K562 (cell line): Measurements from ENCODE around the gene CUL5. TPM values are rescaled to one million over a fixed set of nuclear protein-coding genes. Genes with fewer than 3 reads are reported as not detected.

Source experiments
- ATF1 ChIP-seq, 2 experiments: fragments of 450-650 bp in 1 of 2; IDR thresholded peaks; 2 replicates each; pipeline ENCODE4 v1.6.1; 2016; ENCODE audit warnings: missing compliant biosample characterization in 1 of 2, missing genetic modification characterization in 1 of 2
- FOXK1 ChIP-seq: sonication (generic); formaldehyde crosslinking; IDR thresholded peaks from 2 replicates; pipeline ENCODE4 v1.8.0; 2022; ENCODE audit warnings: missing genetic modification reagents, mild to moderate bottlenecking, borderline replicate concordance
- HNRNPL ChIP-seq: fragments of 200-400 bp; formaldehyde crosslinking; IDR thresholded peaks from 2 replicates; pipeline ENCODE4 v1.6.1; 2017; ENCODE audit warnings: low read depth, mild to moderate bottlenecking, low read length
- NELFE ChIP-seq: IDR thresholded peaks from 2 replicates; pipeline ENCODE4 v1.6.1; 2011; ENCODE audit warnings: mild to moderate bottlenecking; ENCODE audit not compliant: insufficient read depth, insufficient read length
- POLR2AphosphoS2 ChIP-seq: IDR thresholded peaks from 2 replicates; pipeline ENCODE4 v1.6.1; 2012; ENCODE audit warnings: low read length, improper control_type of control experiment
- STAT5A ChIP-seq: IDR thresholded peaks from 2 replicates; pipeline ENCODE4 v1.6.1; 2012; ENCODE audit warnings: low read length, inconsistent platforms, borderline replicate concordance
- XRCC3 ChIP-seq: fragments of 450-650 bp; IDR thresholded peaks from 2 replicates; pipeline ENCODE4 v1.6.1; 2017; ENCODE audit warnings: mild to moderate bottlenecking, moderate library complexity
- XRCC5 ChIP-seq: fragments of 200-400 bp; formaldehyde crosslinking; IDR thresholded peaks from 2 replicates; pipeline ENCODE4 v1.6.1; 2017; ENCODE audit warnings: low read depth, mild to moderate bottlenecking, low read length
- ZNF507 ChIP-seq: conservative IDR thresholded peaks from 2 replicates; pipeline ENCODE4 v1.6.1; 2017; ENCODE audit warnings: missing genetic modification characterization, missing compliant biosample characterization
- ZSCAN29 ChIP-seq: fragments of 450-650 bp; IDR thresholded peaks from 2 replicates; pipeline ENCODE4 v1.6.1; 2017
- polyA plus RNA-seq, 8 experiments: library from polyadenylated mRNA; depleted of rRNA in 4 of 8; stranded (reverse) in 5 of 8; unstranded in 3 of 8; fragments of >200 nt; fragmentation: Nextera tagmentation in 2 of 8; fragmentation: Illumina TruSeq in 1 of 8; extraction: Ambion mirVana in 2 of 8; extraction: Trizol in 1 of 8; gene quantifications; 2 replicates each; pipeline versions ENCODE4 v1.2.1 to v1.2.3, GENCODE V29; 2011 to 2014; ENCODE audit warnings: inconsistent platforms in 1 of 8, missing spikeins in 1 of 8
- total RNA-seq, 7 experiments: library from RNA; depleted of rRNA in 6 of 7; stranded (reverse); fragments of >200 nt in 6 of 7; fragmentation: Illumina TruSeq in 2 of 7; extraction: Trizol in 2 of 7; gene quantifications; 2 replicates each; pipeline versions ENCODE4 v1.2.1 to v1.2.3, GENCODE V29; 2011 to 2021; ENCODE audit warnings: low replicate concordance in 1 of 7
- TF ChIP-seq, protein P1 (sequence below): sonication (generic); formaldehyde crosslinking; IDR thresholded peaks from 2 replicates; pipeline ENCODE4 v1.8.0; 2022; ENCODE audit warnings: mild to moderate bottlenecking, missing genetic modification reagents
- TF ChIP-seq, protein P2 (sequence below): sonication (generic); formaldehyde crosslinking; IDR thresholded peaks from 2 replicates; pipeline ENCODE4 v1.8.1; 2023; ENCODE audit warnings: missing genetic modification reagents, mild to moderate bottlenecking, borderline replicate concordance
- TF ChIP-seq, protein P3 (sequence below): sonication (generic); formaldehyde crosslinking; IDR thresholded peaks from 2 replicates; pipeline ENCODE4 v1.8.0; 2022; ENCODE audit warnings: mild to moderate bottlenecking, low read depth, missing genetic modification reagents
- TF ChIP-seq, protein P4 (sequence below), 2 experiments: IDR thresholded peaks; 2 replicates each; pipeline ENCODE4 v1.6.1; 2011; ENCODE audit warnings: borderline replicate concordance in 1 of 2, control low read depth in 1 of 2, low read depth in 1 of 2, low read length in 1 of 2, mild to moderate bottlenecking in 1 of 2, mixed read lengths in 1 of 2, moderate library complexity in 1 of 2; ENCODE audit not compliant: insufficient read depth in 1 of 2, insufficient read length in 1 of 2, poor library complexity in 1 of 2, severe bottlenecking in 1 of 2; ENCODE audit errors: extremely low read depth in 1 of 2

CUL5 gene
- total and polyA plus RNA-seq, 9 of the 15 experiments (the other 6 are each of a cell fraction or from before 2014, with no cell fraction given): 14.3 to 45.9 (median 23.0) TPM

DNA sequence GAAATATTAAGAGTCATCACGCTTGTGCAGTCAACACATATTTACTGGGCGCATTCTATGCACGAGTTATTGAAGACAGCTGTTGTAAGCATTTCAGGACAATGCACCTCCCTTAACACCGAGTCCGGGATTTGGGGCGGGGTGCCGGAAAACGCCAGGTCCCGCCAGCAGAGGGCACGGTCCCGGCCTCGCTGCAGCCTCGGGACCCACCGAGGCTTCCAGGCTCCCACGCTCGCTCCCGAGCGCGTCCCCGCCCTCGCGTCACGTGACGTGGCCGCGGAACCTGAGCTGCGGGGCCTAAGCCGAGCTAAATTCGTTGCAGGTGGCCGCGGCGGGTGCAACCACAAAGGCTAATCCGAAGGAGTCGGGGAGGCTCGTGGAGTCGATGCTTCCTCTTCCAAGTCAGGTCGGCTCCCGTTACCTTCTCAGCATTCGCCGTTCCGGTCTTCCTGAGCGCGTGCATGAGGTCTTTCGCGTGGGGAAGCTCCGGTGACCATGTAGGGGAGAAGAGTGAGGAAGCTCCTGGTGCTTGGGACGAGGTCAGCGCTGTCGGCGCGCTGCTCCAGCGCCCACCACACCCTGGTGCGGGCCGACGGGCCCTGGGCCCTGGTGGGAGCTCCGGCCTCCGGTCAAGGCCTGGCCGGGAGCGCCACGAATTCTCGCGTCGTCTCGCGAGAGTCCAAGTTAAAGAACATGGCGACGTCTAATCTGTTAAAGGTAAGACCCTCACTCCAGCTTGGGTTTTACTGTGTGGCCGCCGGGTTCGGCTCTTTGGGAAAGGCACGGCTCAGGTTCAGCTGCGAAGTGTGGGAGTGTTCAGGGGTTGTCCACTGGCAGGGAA, at the start of gene CUL5 (continued):
- TF ChIP-seq, protein P1, sequence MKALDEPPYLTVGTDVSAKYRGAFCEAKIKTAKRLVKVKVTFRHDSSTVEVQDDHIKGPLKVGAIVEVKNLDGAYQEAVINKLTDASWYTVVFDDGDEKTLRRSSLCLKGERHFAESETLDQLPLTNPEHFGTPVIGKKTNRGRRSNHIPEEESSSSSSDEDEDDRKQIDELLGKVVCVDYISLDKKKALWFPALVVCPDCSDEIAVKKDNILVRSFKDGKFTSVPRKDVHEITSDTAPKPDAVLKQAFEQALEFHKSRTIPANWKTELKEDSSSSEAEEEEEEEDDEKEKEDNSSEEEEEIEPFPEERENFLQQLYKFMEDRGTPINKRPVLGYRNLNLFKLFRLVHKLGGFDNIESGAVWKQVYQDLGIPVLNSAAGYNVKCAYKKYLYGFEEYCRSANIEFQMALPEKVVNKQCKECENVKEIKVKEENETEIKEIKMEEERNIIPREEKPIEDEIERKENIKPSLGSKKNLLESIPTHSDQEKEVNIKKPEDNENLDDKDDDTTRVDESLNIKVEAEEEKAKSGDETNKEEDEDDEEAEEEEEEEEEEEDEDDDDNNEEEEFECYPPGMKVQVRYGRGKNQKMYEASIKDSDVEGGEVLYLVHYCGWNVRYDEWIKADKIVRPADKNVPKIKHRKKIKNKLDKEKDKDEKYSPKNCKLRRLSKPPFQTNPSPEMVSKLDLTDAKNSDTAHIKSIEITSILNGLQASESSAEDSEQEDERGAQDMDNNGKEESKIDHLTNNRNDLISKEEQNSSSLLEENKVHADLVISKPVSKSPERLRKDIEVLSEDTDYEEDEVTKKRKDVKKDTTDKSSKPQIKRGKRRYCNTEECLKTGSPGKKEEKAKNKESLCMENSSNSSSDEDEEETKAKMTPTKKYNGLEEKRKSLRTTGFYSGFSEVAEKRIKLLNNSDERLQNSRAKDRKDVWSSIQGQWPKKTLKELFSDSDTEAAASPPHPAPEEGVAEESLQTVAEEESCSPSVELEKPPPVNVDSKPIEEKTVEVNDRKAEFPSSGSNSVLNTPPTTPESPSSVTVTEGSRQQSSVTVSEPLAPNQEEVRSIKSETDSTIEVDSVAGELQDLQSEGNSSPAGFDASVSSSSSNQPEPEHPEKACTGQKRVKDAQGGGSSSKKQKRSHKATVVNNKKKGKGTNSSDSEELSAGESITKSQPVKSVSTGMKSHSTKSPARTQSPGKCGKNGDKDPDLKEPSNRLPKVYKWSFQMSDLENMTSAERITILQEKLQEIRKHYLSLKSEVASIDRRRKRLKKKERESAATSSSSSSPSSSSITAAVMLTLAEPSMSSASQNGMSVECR (CRISPR knock-in tag): peak; percentile 95
- TF ChIP-seq POLR2AphosphoS2: no peak
- no peak for TF ChIP-seq STAT5A
- TF ChIP-seq FOXK1 (CRISPR knock-in tag): peak; percentile 94
- TF ChIP-seq XRCC3: no peak
- no peak for TF ChIP-seq HNRNPL
- 0 out of 2 replicates have a peak, but pooled peaks have one; percentile 36 for TF ChIP-seq ATF1 (CRISPR knock-in tag; IDR thresholded peaks at IDR 0.05)
- peak; percentile 90 for TF ChIP-seq ATF1 (tag; IDR thresholded peaks at IDR 0.05)
- TF ChIP-seq ZNF507: no peak
- TF ChIP-seq, protein P2, sequence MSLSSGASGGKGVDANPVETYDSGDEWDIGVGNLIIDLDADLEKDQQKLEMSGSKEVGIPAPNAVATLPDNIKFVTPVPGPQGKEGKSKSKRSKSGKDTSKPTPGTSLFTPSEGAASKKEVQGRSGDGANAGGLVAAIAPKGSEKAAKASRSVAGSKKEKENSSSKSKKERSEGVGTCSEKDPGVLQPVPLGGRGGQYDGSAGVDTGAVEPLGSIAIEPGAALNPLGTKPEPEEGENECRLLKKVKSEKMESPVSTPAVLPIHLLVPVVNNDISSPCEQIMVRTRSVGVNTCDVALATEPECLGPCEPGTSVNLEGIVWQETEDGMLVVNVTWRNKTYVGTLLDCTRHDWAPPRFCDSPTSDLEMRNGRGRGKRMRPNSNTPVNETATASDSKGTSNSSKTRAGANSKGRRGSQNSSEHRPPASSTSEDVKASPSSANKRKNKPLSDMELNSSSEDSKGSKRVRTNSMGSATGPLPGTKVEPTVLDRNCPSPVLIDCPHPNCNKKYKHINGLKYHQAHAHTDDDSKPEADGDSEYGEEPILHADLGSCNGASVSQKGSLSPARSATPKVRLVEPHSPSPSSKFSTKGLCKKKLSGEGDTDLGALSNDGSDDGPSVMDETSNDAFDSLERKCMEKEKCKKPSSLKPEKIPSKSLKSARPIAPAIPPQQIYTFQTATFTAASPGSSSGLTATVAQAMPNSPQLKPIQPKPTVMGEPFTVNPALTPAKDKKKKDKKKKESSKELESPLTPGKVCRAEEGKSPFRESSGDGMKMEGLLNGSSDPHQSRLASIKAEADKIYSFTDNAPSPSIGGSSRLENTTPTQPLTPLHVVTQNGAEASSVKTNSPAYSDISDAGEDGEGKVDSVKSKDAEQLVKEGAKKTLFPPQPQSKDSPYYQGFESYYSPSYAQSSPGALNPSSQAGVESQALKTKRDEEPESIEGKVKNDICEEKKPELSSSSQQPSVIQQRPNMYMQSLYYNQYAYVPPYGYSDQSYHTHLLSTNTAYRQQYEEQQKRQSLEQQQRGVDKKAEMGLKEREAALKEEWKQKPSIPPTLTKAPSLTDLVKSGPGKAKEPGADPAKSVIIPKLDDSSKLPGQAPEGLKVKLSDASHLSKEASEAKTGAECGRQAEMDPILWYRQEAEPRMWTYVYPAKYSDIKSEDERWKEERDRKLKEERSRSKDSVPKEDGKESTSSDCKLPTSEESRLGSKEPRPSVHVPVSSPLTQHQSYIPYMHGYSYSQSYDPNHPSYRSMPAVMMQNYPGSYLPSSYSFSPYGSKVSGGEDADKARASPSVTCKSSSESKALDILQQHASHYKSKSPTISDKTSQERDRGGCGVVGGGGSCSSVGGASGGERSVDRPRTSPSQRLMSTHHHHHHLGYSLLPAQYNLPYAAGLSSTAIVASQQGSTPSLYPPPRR (CRISPR knock-in tag): 0 out of 2 replicates have a peak, but pooled peaks have one; percentile 21
- TF ChIP-seq, protein P3, sequence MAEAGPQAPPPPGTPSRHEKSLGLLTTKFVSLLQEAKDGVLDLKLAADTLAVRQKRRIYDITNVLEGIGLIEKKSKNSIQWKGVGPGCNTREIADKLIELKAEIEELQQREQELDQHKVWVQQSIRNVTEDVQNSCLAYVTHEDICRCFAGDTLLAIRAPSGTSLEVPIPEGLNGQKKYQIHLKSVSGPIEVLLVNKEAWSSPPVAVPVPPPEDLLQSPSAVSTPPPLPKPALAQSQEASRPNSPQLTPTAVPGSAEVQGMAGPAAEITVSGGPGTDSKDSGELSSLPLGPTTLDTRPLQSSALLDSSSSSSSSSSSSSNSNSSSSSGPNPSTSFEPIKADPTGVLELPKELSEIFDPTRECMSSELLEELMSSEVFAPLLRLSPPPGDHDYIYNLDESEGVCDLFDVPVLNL (CRISPR knock-in tag): peak; percentile 29; the same call in 1 of the 2 replicates
- TF ChIP-seq, protein P4, sequence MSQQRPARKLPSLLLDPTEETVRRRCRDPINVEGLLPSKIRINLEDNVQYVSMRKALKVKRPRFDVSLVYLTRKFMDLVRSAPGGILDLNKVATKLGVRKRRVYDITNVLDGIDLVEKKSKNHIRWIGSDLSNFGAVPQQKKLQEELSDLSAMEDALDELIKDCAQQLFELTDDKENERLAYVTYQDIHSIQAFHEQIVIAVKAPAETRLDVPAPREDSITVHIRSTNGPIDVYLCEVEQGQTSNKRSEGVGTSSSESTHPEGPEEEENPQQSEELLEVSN (IDR thresholded peaks at IDR 0.05; ENCODE audit: borderline replicate concordance in 1 of 2, extremely low read depth in 1 of 2, insufficient read depth in 1 of 2, insufficient read length in 1 of 2, low read depth in 1 of 2, low read length in 1 of 2, poor library complexity in 1 of 2, severe bottlenecking in 1 of 2): peak; percentile 49 to 73
- TF ChIP-seq XRCC5: peak; percentile 90
- TF ChIP-seq NELFE: no peak
- 0 out of 2 replicates have a peak, but pooled peaks have one; percentile 31 for TF ChIP-seq ZSCAN29
